IMR-90 (cell line): ENCODE measurements around the gene IER5L. TPM values are rescaled to one million over a fixed set of nuclear protein-coding genes. Genes with fewer than 3 reads are reported as not detected.

Experiments
- ATAC-seq: fragments of 200-7000 bp; cut with Tn5 transposase; 2 replicates; pipeline ENCODE4 v1.9.1; 2020; ENCODE audit warnings: low read depth, mild to moderate bottlenecking, moderate library complexity
- BruUV-seq: library from RNA; stranded (reverse); fragments of 400-500 nt; replicated peaks from 2 replicates; lab custom pipeline; 2021; lab: Mats Ljungman, UMichigan
- CTCF ChIA-PET: fragments of 300-600 bp; formaldehyde crosslinking; extraction: SDS; loops from one replicate; lab custom pipeline; 2021; ENCODE audit warnings: antibody characterized with exemption; lab: Yijun Ruan, JAX
- POLR2A ChIA-PET: fragments of 300-600 bp; sonication (Branson Sonifier 250); formaldehyde crosslinking; loops from one replicate; lab custom pipeline; 2022; ENCODE audit warnings: antibody characterized with exemption; ENCODE audit not compliant: unreplicated experiment; lab: Charles Lee
- DNase-seq: peaks from one replicate; pipeline ENCODE4 v3.0.0; 2013
- H2AFZ ChIP-seq: replicated peaks from 2 replicates; pipeline ENCODE3; 2013; ENCODE audit warnings: low read length, mild to moderate bottlenecking; ENCODE audit not compliant: poor library complexity
- H2AK5ac ChIP-seq: 2 replicates; pipeline ENCODE4 v1.6.1; 2013; ENCODE audit warnings: low read depth, low read length, inconsistent platforms
- H2AK9ac ChIP-seq: replicated peaks from 2 replicates; pipeline ENCODE3; 2013; ENCODE audit warnings: mild to moderate bottlenecking, low read depth, low read length, moderate library complexity; ENCODE audit not compliant: poor library complexity
- H2BK120ac ChIP-seq: 2 replicates; pipeline ENCODE4 v1.6.1; 2013; ENCODE audit warnings: low read depth, low read length, inconsistent platforms
- H2BK15ac ChIP-seq: 3 replicates; pipeline ENCODE4 v1.6.1; 2013; ENCODE audit warnings: low read depth, low read length, inconsistent platforms
- H2BK20ac ChIP-seq: 2 replicates; pipeline ENCODE4 v1.6.1; 2013; ENCODE audit warnings: low read depth, mild to moderate bottlenecking, inconsistent platforms, low read length, moderate library complexity
- H2BK5ac ChIP-seq: 2 replicates; pipeline ENCODE4 v1.6.1; 2013; ENCODE audit warnings: mild to moderate bottlenecking, low read depth, low read length, inconsistent platforms; ENCODE audit not compliant: poor library complexity, severe bottlenecking
- H3K14ac ChIP-seq: replicated peaks from 2 replicates; pipeline ENCODE4 v1.6.1; 2013; ENCODE audit warnings: low read depth, low read length, inconsistent platforms
- H3K18ac ChIP-seq: 2 replicates; pipeline ENCODE4 v1.6.1; 2013; ENCODE audit warnings: low read depth, low read length, control low read depth
- H3K23ac ChIP-seq: 2 replicates; pipeline ENCODE4 v1.6.1; 2013; ENCODE audit warnings: low read depth, low read length, inconsistent platforms
- H3K27ac ChIP-seq: 2 replicates; pipeline ENCODE4 v1.5.1; 2013; ENCODE audit warnings: mild to moderate bottlenecking, control low read depth, low read length; ENCODE audit not compliant: insufficient read depth
- H3K27me3 ChIP-seq: 2 replicates; pipeline ENCODE4 v1.6.1; 2013; ENCODE audit warnings: low read length; ENCODE audit not compliant: control insufficient read depth, insufficient read depth
- H3K36me3 ChIP-seq: 2 replicates; pipeline ENCODE4 v1.6.1; 2013; ENCODE audit warnings: low read length, mixed read lengths; ENCODE audit not compliant: control insufficient read depth, insufficient read depth
- H3K4ac ChIP-seq: 2 replicates; pipeline ENCODE4 v1.6.1; 2013; ENCODE audit warnings: low read depth, low read length, inconsistent platforms
- H3K4me1 ChIP-seq: 2 replicates; pipeline ENCODE4 v1.6.1; 2013; ENCODE audit warnings: low read length, mixed read lengths; ENCODE audit not compliant: control insufficient read depth, insufficient read depth
- H3K4me2 ChIP-seq: 2 replicates; pipeline ENCODE4 v1.6.1; 2013; ENCODE audit warnings: low read depth, mild to moderate bottlenecking, control low read depth, low read length, moderate library complexity
- H3K4me3 ChIP-seq: 2 replicates; pipeline ENCODE4 v1.5.1; 2013; ENCODE audit warnings: low read depth, mild to moderate bottlenecking, control low read depth, low read length, moderate library complexity; ENCODE audit not compliant: insufficient read depth
- H3K56ac ChIP-seq: 2 replicates; pipeline ENCODE4 v1.6.1; 2013; ENCODE audit warnings: low read length, inconsistent platforms; ENCODE audit not compliant: insufficient read depth; ENCODE audit errors: extremely low read depth
- H3K79me1 ChIP-seq, 2 experiments: 2 replicates each; pipeline ENCODE4 v1.6.1; 2013; ENCODE audit warnings: low read length in 2 of 2, inconsistent platforms in 1 of 2, low read depth in 1 of 2
- H3K9ac ChIP-seq: 2 replicates; pipeline ENCODE4 v1.6.1; 2013; ENCODE audit warnings: low read depth, low read length, control low read depth
- H3K9me1 ChIP-seq: 2 replicates; pipeline ENCODE4 v1.6.1; 2013; ENCODE audit warnings: low read length, inconsistent platforms; ENCODE audit not compliant: insufficient read depth
- H3K9me3 ChIP-seq: 2 replicates; pipeline ENCODE4 v1.6.1; 2013; ENCODE audit warnings: low read length; ENCODE audit not compliant: control insufficient read depth, insufficient read depth
- H4K20me1 ChIP-seq: 2 replicates; pipeline ENCODE4 v1.6.1; 2013; ENCODE audit warnings: low read length, inconsistent platforms; ENCODE audit not compliant: insufficient read depth
- H4K5ac ChIP-seq: 2 replicates; pipeline ENCODE4 v1.6.1; 2013; ENCODE audit warnings: mild to moderate bottlenecking, low read depth, low read length, control low read depth
- H4K8ac ChIP-seq, 2 experiments: 2 replicates each; pipeline ENCODE4 v1.6.1; 2013; ENCODE audit warnings: low read depth in 2 of 2, low read length in 2 of 2, control low read depth in 1 of 2, inconsistent platforms in 1 of 2
- H4K91ac ChIP-seq: 2 replicates; pipeline ENCODE4 v1.6.1; 2013; ENCODE audit warnings: low read depth, low read length, inconsistent platforms; ENCODE audit not compliant: insufficient read depth
- CEBPB ChIP-seq: IDR thresholded peaks from 2 replicates; pipeline ENCODE4 v1.6.1; 2012; ENCODE audit warnings: low read depth, low read length, improper control_type of control experiment
- CHD1 ChIP-seq: IDR thresholded peaks from 2 replicates; pipeline ENCODE4 v1.6.1; 2012; ENCODE audit warnings: low read depth, low read length, improper control_type of control experiment
- CTCF ChIP-seq: conservative IDR thresholded peaks from 2 replicates; pipeline ENCODE4 v1.5.1; 2012; ENCODE audit warnings: mild to moderate bottlenecking, low read depth, low read length, improper control_type of control experiment
- FOS ChIP-seq: fragments of 150-350 bp; IDR thresholded peaks from 2 replicates; pipeline ENCODE4 v1.6.1; 2016; ENCODE audit warnings: low read depth, low read length
- MAFK ChIP-seq: IDR thresholded peaks from 2 replicates; pipeline ENCODE4 v1.6.1; 2012; ENCODE audit warnings: low read depth, low read length, improper control_type of control experiment
- MAZ ChIP-seq: IDR thresholded peaks from 2 replicates; pipeline ENCODE4 v1.6.1; 2012; ENCODE audit warnings: low read depth, mild to moderate bottlenecking, low read length, improper control_type of control experiment, moderate library complexity, borderline replicate concordance
- MXI1 ChIP-seq: IDR thresholded peaks from 2 replicates; pipeline ENCODE4 v1.6.1; 2012; ENCODE audit warnings: low read depth, mild to moderate bottlenecking, low read length, moderate library complexity, borderline replicate concordance
- NFE2L2 ChIP-seq: fragments of 150-350 bp; IDR thresholded peaks from 2 replicates; pipeline ENCODE4 v1.6.1; 2016; ENCODE audit warnings: low read depth, mild to moderate bottlenecking, low read length
- POLR2A ChIP-seq: IDR thresholded peaks from 2 replicates; pipeline ENCODE4 v1.6.1; 2012; ENCODE audit warnings: mild to moderate bottlenecking, low read depth, low read length
- RAD21 ChIP-seq: IDR thresholded peaks from 2 replicates; pipeline ENCODE4 v1.6.1; 2012; ENCODE audit warnings: low read length, improper control_type of control experiment
- RCOR1 ChIP-seq: IDR thresholded peaks from 2 replicates; pipeline ENCODE4 v1.6.1; 2012; ENCODE audit warnings: mild to moderate bottlenecking, low read length, improper control_type of control experiment; ENCODE audit not compliant: insufficient replicate concordance
- RFX5 ChIP-seq: IDR thresholded peaks from 2 replicates; pipeline ENCODE4 v1.8.0; 2012; ENCODE audit warnings: low read depth, mild to moderate bottlenecking, low read length, moderate library complexity
- SMC3 ChIP-seq: fragments of 150-350 bp; IDR thresholded peaks from 2 replicates; pipeline ENCODE4 v1.6.1; 2016; ENCODE audit warnings: low read depth, mild to moderate bottlenecking, antibody characterized with exemption, low read length, moderate library complexity
- USF2 ChIP-seq: fragments of 150-350 bp; IDR thresholded peaks from 2 replicates; pipeline ENCODE4 v1.6.1; 2017; ENCODE audit warnings: mild to moderate bottlenecking, antibody characterized with exemption, low read length, low read depth
- WGBS, 2 experiments: methylation state at CpG; one replicate each; pipeline versions ENCODE4 v1.1.5 to v1.1.7; 2013; ENCODE audit warnings: missing lambda C conversion rate in 2 of 2; ENCODE audit not compliant: insufficient read length in 1 of 2; ENCODE audit errors: extremely low coverage in 2 of 2; 5-methylcytosine and 5-hydroxymethylcytosine counted together
- dilution Hi-C: fragments of 300-500 bp; cut with HindIII; formaldehyde crosslinking; loops from one replicate; pipeline ENCODE4 v1.14.3; 2018; ENCODE audit warnings: low sequenced_read_pairs; ENCODE audit not compliant: unreplicated experiment
- in situ Hi-C: fragments of 300-500 bp; cut with MboI; formaldehyde crosslinking; loops from 3 replicates; pipeline ENCODE4 v1.14.3; 2019; ENCODE audit warnings: low sequenced_read_pairs, inconsistent platforms, mixed read lengths
- intact Hi-C: fragments of 100-400 bp; cut with micrococcal nuclease; formaldehyde crosslinking; loops from 2 replicates; pipeline ENCODE4 v1.10.0; 2022
- polyA plus RNA-seq, 3 experiments: library from polyadenylated mRNA; depleted of rRNA; stranded (reverse); fragments of >200 nt; gene quantifications; 2 replicates each; pipeline ENCODE4 v1.2.3, GENCODE V29; 2012; ENCODE audit warnings: low replicate concordance in 1 of 3
- total RNA-seq: library from RNA; depleted of rRNA; stranded (reverse); fragments of >200 nt; gene quantifications from 2 replicates; pipeline ENCODE4 v1.2.3, GENCODE V29; 2012
- TF ChIP-seq, protein P1 (sequence below): fragments of 150-350 bp; IDR thresholded peaks from 2 replicates; pipeline ENCODE4 v1.6.1; 2016; ENCODE audit warnings: low read depth, mild to moderate bottlenecking, low read length, moderate library complexity, borderline replicate concordance

IER5L gene
- total and polyA plus RNA-seq, 2 of the 4 experiments (the other 2 are of a cell fraction) = 12.5 to 13.4 TPM

GRCh38 chr9:129139993-129140396 lies 38.1 kb downstream of the IER5L start:
- Histone ChIP-seq H4K20me1 (no peaks in the 10 kb centered on the region; the same call in 1 of the 2 replicates), H3K9me3 (no peaks in the 10 kb centered on the region), H3K56ac (peak overlapping the region; percentile 100), H3K27me3 (no peaks in the 10 kb centered on the region), H3K4ac (peak overlapping the region; percentile 99), H3K27ac (peak overlapping the region; percentile 98), H2BK15ac (peak overlapping the region; percentile 93; the same call in 1 of the 3 replicates), H2BK120ac (peak overlapping the region; percentile 99), H3K9me1 (peaks cover 8% of the 10 kb centered on the region), H3K4me1 (peaks cover 49% of the 10 kb centered on the region), H3K4me3 (peak overlapping the region; percentile 28), H2BK20ac (peak overlapping the region; percentile 74), H4K5ac (peak overlapping the region; percentile 97), H3K14ac (peak overlapping the region; percentile 100), H3K79me1 (peaks cover 5 to 36% of the 10 kb centered on the region in 2 experiments; a peak in 3 of 4 replicates), H3K36me3 (peaks cover 22% of the 10 kb centered on the region), H2AFZ (peak overlapping the region; percentile 47), H2BK5ac (peak overlapping the region; percentile 99), H3K18ac (peak overlapping the region; percentile 92), H4K91ac (peak overlapping the region; percentile 100), H2AK9ac (peak overlapping the region; percentile 100), H2AK5ac (peak overlapping the region; percentile 97), H4K8ac (peak overlapping the region; percentile 99), H3K4me2 (peak overlapping the region; percentile 69), H3K23ac (peak overlapping the region; percentile 99), H3K9ac (peak overlapping the region; percentile 98)
- peak; percentile 64 for ATAC-seq
- no TSS peak for BruUV-seq
- intact Hi-C loops (loop anchor here (1.0 to 5.0 kb wide), 6 partner anchors 195 to 642 kb away; no protein-coding TSS in a partner anchor), in situ Hi-C loops (no loop called here), dilution Hi-C loops (no loop called here)
- CTCF ChIA-PET = interaction anchor here (1.2 to 3.1 kb wide), 3 partner anchors 8 to 468 kb away, joined by 7 to 21 read pairs (median 7); no protein-coding TSS in a partner anchor
- POLR2A ChIA-PET = interaction anchor here (0.5 to 2.6 kb wide), 12 partner anchors 8 to 484 kb away, joined by 3 to 17 read pairs (median 4); partner anchors contain the start of gene IER5L
- DNase-seq = peak; percentile 100
- 0% methylated on average over 1 of the region's 11 CpGs; no CpG with 5 or more reads in 1 of the 2 experiments for WGBS, 2 experiments
- TF ChIP-seq POLR2A (peak; percentile 86), MAFK (peak; percentile 8; the same call in 1 of the 2 replicates), RFX5 (no peak), MAZ (peak; percentile 99), CTCF (no peak), RAD21 (peak; percentile 32), FOS (peak; percentile 95), USF2 (no peak), CEBPB (no peak), NFE2L2 (peak; percentile 43; the same call in 1 of the 2 replicates), MXI1 (no peak), CHD1 (0 out of 2 replicates have a peak, but pooled peaks have one; percentile 83), RCOR1 (peak; percentile 64), SMC3 (peak; percentile 46)
- TF ChIP-seq, protein P1, sequence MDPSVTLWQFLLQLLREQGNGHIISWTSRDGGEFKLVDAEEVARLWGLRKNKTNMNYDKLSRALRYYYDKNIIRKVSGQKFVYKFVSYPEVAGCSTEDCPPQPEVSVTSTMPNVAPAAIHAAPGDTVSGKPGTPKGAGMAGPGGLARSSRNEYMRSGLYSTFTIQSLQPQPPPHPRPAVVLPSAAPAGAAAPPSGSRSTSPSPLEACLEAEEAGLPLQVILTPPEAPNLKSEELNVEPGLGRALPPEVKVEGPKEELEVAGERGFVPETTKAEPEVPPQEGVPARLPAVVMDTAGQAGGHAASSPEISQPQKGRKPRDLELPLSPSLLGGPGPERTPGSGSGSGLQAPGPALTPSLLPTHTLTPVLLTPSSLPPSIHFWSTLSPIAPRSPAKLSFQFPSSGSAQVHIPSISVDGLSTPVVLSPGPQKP = no peak
